ENCODE results near the gene CDH13.

GRCh38 chr16:83542491-83542890, 915.7 kb downstream of the CDH13 start:
- TF ChIP-seq CTCF (IDR thresholded peaks at IDR 0.05): no peak
- no peak for TF ChIP-seq ZFX (IDR thresholded peaks at IDR 0.05; ENCODE audit: borderline replicate concordance)
